ENCODE data around the gene LYZL1.
A peak's percentile ranks its signal among the peaks of the same experiment; 100 is the strongest.

Gene LYZL1

GRCh38 chr10:29254123-29255046 is 34.5 kb upstream of the LYZL1 start:
- DNase-seq (ENCODE audit: low spot score), result peak; percentile 35
- no peak for TF ChIP-seq CTCF (IDR thresholded peaks at IDR 0.05; ENCODE audit: extremely low read depth, missing control alignments)

- no peak for DNase-seq (ENCODE audit: low spot score)
- no peak for TF ChIP-seq CTCF (IDR thresholded peaks at IDR 0.05; ENCODE audit: extremely low read depth, missing control alignments)
Measured at GRCh38 chr10:29255104-29255503, 33.8 kb upstream of the LYZL1 start.

GRCh38 chr10:29256019-29256418 is 32.9 kb upstream of the LYZL1 start:
- DNase-seq (ENCODE audit: low spot score), result no peak

GRCh38 chr10:29256586-29256985 is 32.3 kb upstream of the LYZL1 start:
- DNase-seq (ENCODE audit: low spot score), result no peak
- TF ChIP-seq CTCF (IDR thresholded peaks at IDR 0.05; ENCODE audit: extremely low read depth, missing control alignments), result no peak

More at GRCh38 chr10:29256019-29256418, 32.9 kb upstream of the LYZL1 start:
- no peak for TF ChIP-seq CTCF (IDR thresholded peaks at IDR 0.05; ENCODE audit: extremely low read depth, missing control alignments)

GRCh38 chr10:29257106-29257783 is 31.6 kb upstream of the LYZL1 start:
- DNase-seq (ENCODE audit: low spot score), result no peak

GRCh38 chr10:29257784-29258135 is 31.1 kb upstream of the LYZL1 start:
- DNase-seq (ENCODE audit: low spot score), result no peak
- TF ChIP-seq CTCF (IDR thresholded peaks at IDR 0.05; ENCODE audit: extremely low read depth, missing control alignments), result no peak

More at GRCh38 chr10:29257106-29257783, 31.6 kb upstream of the LYZL1 start:
- no peak for TF ChIP-seq CTCF (IDR thresholded peaks at IDR 0.05; ENCODE audit: extremely low read depth, missing control alignments)

- DNase-seq (ENCODE audit: low spot score), result no peak
- TF ChIP-seq CTCF (IDR thresholded peaks at IDR 0.05; ENCODE audit: extremely low read depth, missing control alignments), result no peak
Measured at GRCh38 chr10:29259498-29259897, 29.4 kb upstream of the LYZL1 start.
